Naive B cell (primary cell): ENCODE measurements around the gene CACNB4. TPM values are rescaled to one million over a fixed set of nuclear protein-coding genes. Genes with fewer than 3 reads are reported as not detected.
"Not testable (repeated sequence)": the region's sequence is repeated elsewhere in the genome, so short reads cannot be mapped to it uniquely, and the experiment has no call there.

Experiments used
- ATAC-seq, 2 donors: fragments of 150-1000 bp; cut with Tn5 transposase; 2 replicates each; pipeline ENCODE4 v1.10.0; 2021; ENCODE audit warnings: low read depth in 2 of 2, mild to moderate bottlenecking in 2 of 2, moderate library complexity in 2 of 2
- DNase-seq: peaks from one replicate; pipeline ENCODE4 v3.0.0; 2022
- H3K27ac Mint-ChIP-seq, 6 donors: one replicate each; pipeline ENCODE4 v1.8.0; 2020 to 2022; ENCODE audit warnings: mild to moderate bottlenecking in 6 of 6, mixed read lengths in 6 of 6, moderate library complexity in 5 of 6, inconsistent platforms in 2 of 6
- H3K27me3 Mint-ChIP-seq, 3 donors: one replicate each; pipeline ENCODE4 v1.8.0; 2021 to 2022; ENCODE audit warnings: mixed read lengths in 3 of 3, mild to moderate bottlenecking in 1 of 3
- H3K36me3 Mint-ChIP-seq, 2 donors: one replicate each; pipeline ENCODE4 v1.8.0; 2020 to 2022; ENCODE audit warnings: mixed read lengths in 2 of 2, inconsistent platforms in 1 of 2, mild to moderate bottlenecking in 1 of 2
- H3K4me1 Mint-ChIP-seq, 3 donors: one replicate each; pipeline ENCODE4 v1.8.0; 2020 to 2022; ENCODE audit warnings: mixed read lengths in 3 of 3, inconsistent platforms in 1 of 3, mild to moderate bottlenecking in 1 of 3, moderate library complexity in 1 of 3
- H3K4me3 Mint-ChIP-seq, 8 donors: one replicate each; pipeline ENCODE4 v1.8.0; 2020 to 2022; ENCODE audit warnings: mild to moderate bottlenecking in 8 of 8, mixed read lengths in 8 of 8, moderate library complexity in 8 of 8, inconsistent platforms in 2 of 8
- H3K9me3 Mint-ChIP-seq, 7 donors: one replicate each; pipeline ENCODE4 v1.8.0; 2020 to 2022; ENCODE audit warnings: mixed read lengths in 7 of 7, mild to moderate bottlenecking in 5 of 7, inconsistent platforms in 2 of 7, moderate library complexity in 1 of 7
- polyA plus RNA-seq, 6 donors: library from polyadenylated mRNA; unstranded; fragments of 300-500 nt; fragmentation: Illumina TruSeq; gene quantifications; one replicate each; pipeline ENCODE4 v1.2.3, GENCODE V29; 2021; ENCODE audit warnings: low read depth in 6 of 6

CACNB4 gene
- polyA plus RNA-seq, 6 donors from 2014 or later, result 0.10 to 3.2 TPM; not detected in 4

GRCh38 chr2:151799886-151800292 is 299.0 kb downstream of the CACNB4 start:
- ATAC-seq (no peak), DNase-seq (no peak)
- H3K9me3 Mint-ChIP-seq, result no peaks in the 10 kb centered on the region
- H3K36me3 Mint-ChIP-seq, result peaks cover 0 to 16% of the 10 kb centered on the region in 2 donors
- no peaks in the 10 kb centered on the region for H3K27me3 Mint-ChIP-seq
- H3K4me1 Mint-ChIP-seq, result peaks cover 0 to 6% (median 4%) of the 10 kb centered on the region in 3 donors
- H3K27ac Mint-ChIP-seq, result peak overlapping the region in 2 of 6 donors; percentile 25 to 65
- no peak overlapping the region for H3K4me3 Mint-ChIP-seq

DNA sequence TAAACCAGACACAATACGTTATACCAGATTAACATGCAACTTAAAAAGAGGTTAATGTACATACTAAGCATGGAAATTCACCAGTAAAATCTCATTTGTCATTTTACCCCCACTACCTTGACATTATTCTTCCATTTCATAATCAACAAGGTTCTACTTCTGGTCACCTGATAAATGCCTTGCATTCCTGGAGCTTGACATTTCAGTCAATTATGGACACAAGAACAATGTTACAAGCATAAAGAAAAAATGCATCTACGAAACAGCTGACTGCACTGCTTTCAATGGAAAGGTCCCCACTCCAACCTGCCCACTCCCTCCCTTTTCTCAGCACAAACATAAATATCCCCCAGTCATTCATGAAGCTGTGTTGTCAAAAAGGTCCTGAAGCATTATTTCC is 302.1 kb downstream of the CACNB4 start:
- no peaks in the 10 kb centered on the region for H3K27me3 Mint-ChIP-seq
- H3K4me3 Mint-ChIP-seq, result no peak overlapping the region
- peak overlapping the region in 2 of 6 donors; percentile 23 to 50 for H3K27ac Mint-ChIP-seq
- H3K36me3 Mint-ChIP-seq, result peaks cover 0 to 5% of the 10 kb centered on the region in 2 donors
- ATAC-seq, result no peak
- peaks cover 3 to 10% (median 4%) of the 10 kb centered on the region in 3 donors for H3K4me1 Mint-ChIP-seq
- no peaks in the 10 kb centered on the region for H3K9me3 Mint-ChIP-seq
- no peak for DNase-seq

GRCh38 chr2:151795646-151796240 is 303.1 kb downstream of the CACNB4 start:
- no peak for DNase-seq
- H3K4me1 Mint-ChIP-seq, result peaks cover 3 to 12% (median 4%) of the 10 kb centered on the region in 3 donors
- ATAC-seq, result no peak
- no peak overlapping the region for H3K4me3 Mint-ChIP-seq
- H3K27me3 Mint-ChIP-seq, result no peaks in the 10 kb centered on the region
- H3K36me3 Mint-ChIP-seq, result peaks cover 0 to 5% of the 10 kb centered on the region in 2 donors
- H3K9me3 Mint-ChIP-seq, result no peaks in the 10 kb centered on the region
- H3K27ac Mint-ChIP-seq, result peak overlapping the region in 2 of 6 donors; percentile 18 to 36

GRCh38 chr2:151794422-151794821 is 304.4 kb downstream of the CACNB4 start:
- Mint-ChIP-seq H3K36me3 (peaks cover 0 to 10% of the 10 kb centered on the region in 2 donors), H3K4me1 (peaks cover 6 to 15% (median 11%) of the 10 kb centered on the region in 3 donors)
- not testable (repeated sequence) for ATAC-seq, H3K9me3 Mint-ChIP-seq, H3K4me3 Mint-ChIP-seq, H3K27ac Mint-ChIP-seq, DNase-seq, H3K27me3 Mint-ChIP-seq

DNA sequence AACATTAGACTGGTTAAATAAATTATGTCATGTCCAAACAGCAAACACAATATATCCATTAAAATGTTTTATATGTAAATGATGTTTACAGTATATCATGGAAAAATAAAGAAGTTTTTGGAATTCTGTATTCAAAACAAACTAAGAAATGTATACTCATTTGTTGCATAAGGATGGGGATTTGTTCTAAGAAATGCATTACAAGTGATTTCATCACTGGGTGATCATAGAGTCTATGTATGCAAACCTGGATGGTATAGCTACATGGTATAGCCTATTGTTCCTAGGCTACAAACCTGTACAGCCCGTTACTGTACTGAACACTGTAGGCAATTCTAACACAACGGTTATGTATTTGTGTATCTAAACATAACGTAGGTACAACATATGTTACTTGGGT is 305.7 kb downstream of the CACNB4 start:
- Mint-ChIP-seq H3K36me3 (peaks cover 0 to 12% of the 10 kb centered on the region in 2 donors), H3K27ac (no peak overlapping the region), H3K4me1 (peaks cover 7 to 17% (median 12%) of the 10 kb centered on the region in 3 donors), H3K27me3 (no peaks in the 10 kb centered on the region), H3K9me3 (no peaks in the 10 kb centered on the region), H3K4me3 (no peak overlapping the region)
- ATAC-seq (no peak), DNase-seq (no peak)

DNA sequence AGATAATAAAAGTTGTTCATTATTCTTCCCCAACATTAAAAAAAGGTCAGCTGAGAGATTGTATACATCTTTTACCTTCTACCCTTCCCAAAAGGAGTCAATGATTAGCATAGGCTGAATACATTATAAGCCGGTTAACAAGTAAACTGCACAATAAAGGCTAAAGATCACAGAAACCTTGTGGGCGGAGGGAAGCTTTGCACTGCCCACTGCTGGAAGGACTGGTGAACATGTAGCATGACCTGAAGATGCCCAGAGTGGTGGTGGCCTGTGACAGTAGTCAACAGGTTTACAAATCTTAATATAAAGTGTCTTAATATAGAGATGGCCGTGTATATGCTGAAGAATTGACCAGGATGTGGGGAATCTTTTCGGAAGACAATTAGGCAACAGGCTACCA is 306.3 kb downstream of the CACNB4 start:
- H3K36me3 Mint-ChIP-seq, result peaks cover 0 to 12% of the 10 kb centered on the region in 2 donors
- ATAC-seq, result no peak
- H3K9me3 Mint-ChIP-seq, result no peaks in the 10 kb centered on the region
- DNase-seq, result no peak
- no peak overlapping the region for H3K4me3 Mint-ChIP-seq
- H3K27me3 Mint-ChIP-seq, result no peaks in the 10 kb centered on the region
- peaks cover 10 to 20% (median 15%) of the 10 kb centered on the region in 3 donors for H3K4me1 Mint-ChIP-seq
- peak overlapping the region in 2 of 6 donors; percentile 59 to 81 for H3K27ac Mint-ChIP-seq

DNA sequence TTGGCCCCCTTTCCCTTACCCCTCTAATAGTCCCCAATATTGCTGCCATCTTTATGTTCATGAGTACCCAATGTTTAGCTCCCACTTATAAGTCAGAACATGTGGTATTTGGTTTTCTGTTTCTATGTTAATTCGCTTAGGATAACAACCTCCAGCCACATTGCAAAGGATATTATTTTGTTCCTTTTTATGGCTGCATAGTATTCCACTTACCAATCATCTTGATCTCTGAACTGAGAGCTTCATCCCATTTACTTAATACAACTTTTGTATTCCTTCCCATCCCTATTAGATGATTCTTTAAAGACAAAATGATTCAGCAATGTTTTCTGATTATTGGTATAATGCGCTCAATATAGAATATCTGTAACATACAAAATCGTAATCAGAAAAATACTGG is 307.3 kb downstream of the CACNB4 start:
- Mint-ChIP-seq H3K4me1 (peaks cover 10 to 14% (median 11%) of the 10 kb centered on the region in 3 donors), H3K9me3 (no peaks in the 10 kb centered on the region), H3K4me3 (no peak overlapping the region), H3K27me3 (no peaks in the 10 kb centered on the region), H3K27ac (no peak overlapping the region), H3K36me3 (peaks cover 0 to 12% of the 10 kb centered on the region in 2 donors)
- DNase-seq (no peak), ATAC-seq (no peak)

DNA sequence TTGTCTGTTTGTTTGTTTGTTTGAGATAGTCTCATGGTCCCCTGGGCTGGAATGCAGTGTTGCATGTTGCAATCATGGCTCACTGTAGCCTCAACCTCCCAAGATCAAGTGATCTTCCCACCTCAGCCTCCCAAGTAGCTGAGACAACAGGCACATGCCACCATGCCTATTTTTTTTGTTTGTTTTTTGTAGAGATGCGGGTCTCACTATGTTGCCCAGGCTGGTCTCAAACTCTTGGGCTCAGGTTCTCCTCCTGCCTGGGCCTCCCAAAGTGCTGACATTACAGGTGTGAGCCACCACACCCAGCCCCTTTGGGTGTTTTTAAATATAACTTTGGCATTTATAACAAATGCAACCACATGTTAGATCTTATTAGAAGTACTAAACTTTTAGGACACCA is 308.2 kb downstream of the CACNB4 start:
- Mint-ChIP-seq H3K9me3 (no peaks in the 10 kb centered on the region), H3K27me3 (no peaks in the 10 kb centered on the region), H3K27ac (peak overlapping the region in 4 of 6 donors; percentile 14 to 48 (median 32)), H3K4me1 (peaks cover 10 to 18% (median 14%) of the 10 kb centered on the region in 3 donors), H3K4me3 (no peak overlapping the region), H3K36me3 (peaks cover under 1 to 11% of the 10 kb centered on the region in 2 donors)
- no peak for DNase-seq
- no peak for ATAC-seq

- H3K27me3 Mint-ChIP-seq, result no peaks in the 10 kb centered on the region
- no peak overlapping the region for H3K4me3 Mint-ChIP-seq
- ATAC-seq (no peak), DNase-seq (no peak)
- peaks cover 15 to 27% (median 26%) of the 10 kb centered on the region in 3 donors for H3K4me1 Mint-ChIP-seq
- H3K9me3 Mint-ChIP-seq, result no peaks in the 10 kb centered on the region
- peak overlapping the region in 3 of 6 donors; percentile 51 to 67 (median 53) for H3K27ac Mint-ChIP-seq
- peaks cover 14 to 22% of the 10 kb centered on the region in 2 donors for H3K36me3 Mint-ChIP-seq
Measured at GRCh38 chr2:151789055-151789834, 309.6 kb downstream of the CACNB4 start.

DNA sequence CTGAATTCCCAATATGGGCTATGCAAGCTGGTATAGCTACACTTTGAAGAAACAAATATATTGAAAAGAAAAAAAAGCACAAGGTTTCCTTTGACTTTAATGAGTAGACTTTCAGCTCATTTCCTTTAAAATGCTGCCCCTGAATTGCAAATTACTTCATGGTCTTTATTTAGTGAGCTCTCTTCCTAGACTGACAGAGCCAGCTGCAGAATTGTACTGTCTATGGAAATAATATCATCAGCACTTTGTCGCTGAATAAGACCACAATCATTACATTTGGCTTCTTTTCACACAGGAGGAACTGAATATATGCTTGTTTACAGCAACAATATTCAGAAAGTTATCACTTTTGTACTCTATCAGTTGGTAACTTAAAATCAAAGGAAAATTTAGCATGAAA is 312.4 kb downstream of the CACNB4 start:
- Mint-ChIP-seq H3K36me3 (peaks cover 14 to 29% of the 10 kb centered on the region in 2 donors), H3K27me3 (no peaks in the 10 kb centered on the region), H3K27ac (peak overlapping the region in 3 of 6 donors; percentile 42 to 64 (median 42)), H3K9me3 (no peaks in the 10 kb centered on the region), H3K4me1 (peaks cover 12 to 27% (median 21%) of the 10 kb centered on the region in 3 donors), H3K4me3 (peak overlapping the region in 1 of 8 donors; percentile 10)
- ATAC-seq (peak; percentile 32 to 67), DNase-seq (no peak)

DNA sequence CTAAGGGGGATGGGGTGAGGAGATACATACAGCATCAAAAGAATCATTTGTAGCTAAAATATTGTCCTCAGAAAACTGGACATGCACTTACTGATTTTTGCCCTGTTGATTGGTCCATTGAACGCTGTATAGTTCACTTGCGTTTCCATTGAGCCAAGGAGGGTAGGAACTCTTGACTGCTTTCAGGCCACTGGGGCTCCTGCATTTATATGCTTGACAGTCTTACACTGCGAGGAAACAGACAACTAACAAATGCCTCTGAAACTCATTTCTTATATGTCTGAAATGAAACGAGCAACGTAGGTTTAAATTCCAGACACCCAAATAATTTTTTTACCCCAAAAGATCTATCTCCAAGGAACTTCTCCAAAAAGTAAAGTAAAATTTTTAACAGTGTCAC is 312.8 kb downstream of the CACNB4 start:
- no peaks in the 10 kb centered on the region for H3K9me3 Mint-ChIP-seq
- no peaks in the 10 kb centered on the region for H3K27me3 Mint-ChIP-seq
- peak overlapping the region in 3 of 6 donors; percentile 48 to 64 (median 49) for H3K27ac Mint-ChIP-seq
- no peak for DNase-seq
- no peak for ATAC-seq
- H3K4me1 Mint-ChIP-seq, result peaks cover 12 to 27% (median 21%) of the 10 kb centered on the region in 3 donors
- H3K36me3 Mint-ChIP-seq, result peaks cover 14 to 29% of the 10 kb centered on the region in 2 donors
- no peak overlapping the region for H3K4me3 Mint-ChIP-seq

DNA sequence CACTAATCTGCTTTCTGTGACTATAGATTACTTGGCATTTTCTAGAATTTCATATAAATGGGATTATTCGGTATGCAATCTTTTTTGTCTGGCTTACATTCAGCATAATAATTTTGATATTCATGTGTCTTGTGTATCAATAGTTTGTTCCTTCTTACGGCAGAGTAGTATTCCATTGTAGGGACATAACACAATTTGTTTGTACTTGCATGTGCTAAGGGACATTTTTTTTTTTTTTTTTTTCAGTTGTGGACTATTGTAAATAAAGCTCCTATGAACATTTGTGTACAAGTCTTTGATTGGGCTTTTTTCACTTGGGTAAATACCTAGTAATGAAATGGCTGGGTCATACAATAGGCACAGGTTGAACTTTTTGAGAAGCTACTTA is 315.7 kb downstream of the CACNB4 start:
- H3K27ac Mint-ChIP-seq, result peak overlapping the region in 3 of 6 donors; percentile 5 to 65 (median 39)
- ATAC-seq, result no peak
- peaks cover 0 to 5% (median 2%) of the 10 kb centered on the region in 7 donors for H3K9me3 Mint-ChIP-seq
- H3K27me3 Mint-ChIP-seq, result no peaks in the 10 kb centered on the region
- no peak overlapping the region for H3K4me3 Mint-ChIP-seq
- peaks cover 8 to 26% (median 19%) of the 10 kb centered on the region in 3 donors for H3K4me1 Mint-ChIP-seq
- no peak for DNase-seq
- peaks cover 22 to 36% of the 10 kb centered on the region in 2 donors for H3K36me3 Mint-ChIP-seq
